Stimulated activated CD8-positive, alpha-beta memory T cell treated with anti-CD3 and anti-CD28 coated beads, Interleukin-2, amount 100 ng/mL, for 1 hour (primary cell): ENCODE data around the gene TPM1.

Source experiments
- DNase-seq, 2 donors: peaks; one replicate each; pipeline ENCODE4 v3.0.0-alpha.2; 2020; ENCODE audit warnings: low read depth in 2 of 2

TPM1 gene

GRCh38 chr15:63041402-63041973, 1.1 kb upstream of the TPM1 start:
- no peak for DNase-seq

DNA sequence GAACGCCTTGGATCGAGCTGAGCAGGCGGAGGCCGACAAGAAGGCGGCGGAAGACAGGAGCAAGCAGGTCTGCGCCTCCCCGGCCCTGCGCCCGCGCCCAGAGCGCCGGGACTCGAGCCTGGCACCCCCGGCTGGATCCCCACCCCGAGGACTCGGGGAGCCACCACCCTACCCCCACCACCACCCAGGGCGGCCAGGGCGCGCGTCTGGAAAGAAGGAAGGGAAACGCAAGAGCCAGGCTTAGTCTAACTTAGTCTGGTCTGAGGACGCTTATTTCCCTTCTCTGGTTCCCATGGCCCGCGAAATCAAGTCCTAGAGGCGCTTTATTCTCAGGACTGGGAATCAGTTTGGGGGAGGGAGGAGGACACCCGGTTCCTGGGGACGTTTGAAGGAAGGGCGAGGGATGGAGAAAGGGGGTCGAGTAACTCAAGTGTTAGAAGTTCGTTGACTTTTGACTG, 359 bp downstream of the TPM1 start:
- no peak for DNase-seq

GRCh38 chr15:63043335-63044076, 959 bp downstream of the TPM1 start:
- no peak for DNase-seq

GRCh38 chr15:63044077-63044644, 1.6 kb downstream of the TPM1 start:
- DNase-seq: no peak

GRCh38 chr15:63044645-63045464, 2.3 kb downstream of the TPM1 start:
- no peak for DNase-seq

DNA sequence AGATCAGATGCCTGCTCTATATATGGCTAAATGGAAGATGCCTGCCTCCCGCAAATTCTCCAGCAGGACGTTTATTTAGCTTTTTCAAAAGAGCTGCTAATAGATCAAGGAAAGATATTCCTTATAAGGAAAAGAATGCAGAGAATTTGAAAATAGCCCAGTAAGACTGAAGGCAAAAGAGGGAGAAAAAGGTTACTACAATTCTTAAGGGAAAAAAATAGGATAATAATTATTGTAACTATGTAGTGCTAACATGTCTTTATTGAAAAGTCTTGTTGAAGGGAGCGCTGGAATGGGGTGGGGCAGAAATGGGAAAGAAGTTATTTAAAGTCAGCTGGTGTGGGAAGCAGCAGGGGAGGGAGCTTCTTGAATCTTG, 2.9 kb downstream of the TPM1 start:
- no peak for DNase-seq

DNA sequence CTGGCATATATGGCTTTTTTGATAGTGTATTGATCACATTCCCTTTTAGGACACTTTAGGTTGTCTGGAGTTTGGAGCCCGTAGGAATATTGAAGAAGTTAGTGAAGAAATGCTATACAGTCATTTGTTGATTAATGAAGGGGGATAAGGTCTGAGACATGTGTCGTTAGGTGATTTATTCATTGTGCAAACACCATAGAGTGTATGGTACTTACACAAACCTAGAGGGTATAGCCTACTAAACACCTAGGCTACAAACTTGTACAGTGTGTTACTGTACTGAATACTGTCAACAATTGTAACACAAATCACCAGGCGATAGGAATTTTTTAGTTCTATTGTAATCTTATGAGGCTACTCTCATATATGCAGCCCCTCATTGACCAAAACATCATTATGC, 3.3 kb downstream of the TPM1 start:
- DNase-seq: no peak

DNA sequence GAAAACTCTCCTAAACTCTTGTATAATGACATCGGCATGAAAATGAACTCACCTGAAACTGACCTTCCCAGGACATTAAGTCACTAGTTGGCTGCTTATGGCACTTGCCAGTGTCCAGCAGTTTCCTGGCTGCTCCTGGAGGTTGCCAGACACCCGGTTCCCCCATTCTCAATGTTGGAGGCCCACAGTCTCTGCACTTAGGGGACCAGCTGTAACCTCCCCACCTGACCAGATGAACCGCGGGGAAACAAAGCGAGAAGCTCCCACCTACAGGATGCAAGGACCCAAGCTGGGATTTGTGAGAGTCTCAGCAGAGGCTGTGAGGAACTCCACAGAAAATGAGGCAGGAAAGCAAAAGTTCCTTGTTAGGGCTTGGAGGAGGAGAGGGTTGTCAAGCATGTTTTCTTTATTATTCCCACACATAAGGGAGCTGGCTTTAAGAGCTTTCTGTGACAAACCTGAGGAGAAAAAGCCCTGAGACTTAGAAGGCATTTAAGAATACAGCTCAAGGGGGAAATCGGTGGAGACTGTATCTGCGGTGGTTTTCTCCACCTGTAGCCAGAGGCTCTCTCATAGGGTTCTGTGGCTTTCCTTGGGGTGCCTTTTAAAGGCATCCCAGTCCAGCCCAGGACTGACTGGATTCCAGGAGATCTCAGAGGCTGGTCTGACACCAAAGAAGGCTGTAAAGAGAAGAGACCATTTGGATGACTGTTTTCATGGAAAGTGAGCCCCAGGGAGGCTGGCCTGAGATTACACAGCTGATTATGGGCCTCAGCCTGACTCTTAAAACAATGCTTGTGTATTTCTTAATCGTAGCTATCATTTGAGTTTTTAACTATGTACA, 4.6 kb downstream of the TPM1 start:
- no peak for DNase-seq

- no peak for DNase-seq
These were observed 5.2 kb downstream of the TPM1 start for GRCh38 chr15:63047792-63048114.

DNA sequence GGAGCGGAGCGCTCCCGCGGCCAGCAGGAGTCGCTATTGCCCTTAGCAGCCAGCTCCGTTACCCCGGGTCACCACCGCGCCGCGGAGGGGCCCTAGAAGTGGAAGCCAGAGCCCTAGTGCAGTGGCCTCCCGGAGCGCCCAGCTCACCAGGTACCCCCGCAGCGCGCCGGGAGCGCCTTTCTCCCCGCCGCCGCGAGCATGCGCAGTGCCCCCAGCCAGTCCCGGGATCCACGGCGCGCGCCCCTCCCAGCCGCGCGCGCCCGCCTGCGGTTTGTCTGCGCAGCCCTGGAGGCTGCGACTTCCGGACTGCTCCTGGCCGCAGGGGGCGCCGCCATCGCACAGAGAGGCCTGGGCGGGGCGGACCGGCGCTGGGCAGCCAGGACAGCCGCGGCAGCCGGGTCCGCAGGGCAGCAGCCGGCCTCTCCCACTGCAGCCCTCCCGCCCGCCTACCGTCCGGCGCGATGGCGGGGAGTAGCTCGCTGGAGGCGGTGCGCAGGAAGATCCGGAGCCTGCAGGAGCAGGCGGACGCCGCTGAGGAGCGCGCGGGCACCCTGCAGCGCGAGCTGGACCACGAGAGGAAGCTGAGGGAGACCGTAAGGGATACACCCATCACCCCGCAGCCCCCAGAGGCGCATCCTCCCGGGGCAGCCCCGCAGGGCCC, 5.7 kb downstream of the TPM1 start:
- DNase-seq: peak; percentile 69 to 72

DNA sequence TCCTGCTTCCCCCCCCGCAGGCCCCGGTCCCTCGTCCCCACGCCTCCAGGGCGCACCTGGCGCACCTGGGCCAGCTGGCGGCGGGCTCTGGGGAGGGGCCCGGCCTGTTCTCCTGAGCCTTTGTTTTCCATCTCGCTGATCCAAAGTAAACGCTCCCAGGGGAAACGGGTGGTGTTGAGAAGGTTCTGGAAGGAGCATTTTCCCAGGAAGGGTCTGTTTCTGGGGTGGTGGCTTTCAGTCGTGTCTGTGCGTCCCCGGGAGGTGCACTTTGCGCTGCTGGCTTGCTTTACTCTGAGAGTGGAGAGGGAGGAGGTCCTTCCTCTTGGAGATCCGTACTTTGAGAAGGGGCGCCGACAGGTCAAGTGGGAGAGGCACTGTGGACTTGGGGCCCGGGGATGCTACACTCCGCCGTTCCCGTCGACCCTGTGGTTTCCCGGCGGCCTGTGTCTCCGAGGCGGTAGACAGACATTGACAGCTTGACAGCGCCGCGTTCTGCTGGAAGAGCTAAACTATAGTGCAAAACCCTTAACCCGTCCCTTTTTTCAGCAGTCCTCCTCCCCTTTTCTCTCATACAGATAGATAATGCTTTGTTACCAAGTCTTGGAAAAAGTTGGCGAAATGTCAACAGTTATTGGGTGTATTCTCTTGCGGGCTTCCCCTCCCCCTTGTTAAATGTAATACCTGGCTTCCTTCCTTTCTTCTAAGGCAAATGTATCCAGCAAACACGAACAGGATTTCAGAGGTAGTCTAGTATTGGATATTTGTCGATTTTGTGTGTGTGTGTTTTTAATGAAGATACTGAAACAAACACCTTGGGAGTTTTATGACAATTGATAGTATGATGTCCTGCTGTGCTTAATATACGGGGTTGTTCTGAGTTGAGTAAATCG, 6.5 kb downstream of the TPM1 start:
- no peak for DNase-seq

GRCh38 chr15:63049783-63050371, 7.3 kb downstream of the TPM1 start:
- DNase-seq: no peak

DNA sequence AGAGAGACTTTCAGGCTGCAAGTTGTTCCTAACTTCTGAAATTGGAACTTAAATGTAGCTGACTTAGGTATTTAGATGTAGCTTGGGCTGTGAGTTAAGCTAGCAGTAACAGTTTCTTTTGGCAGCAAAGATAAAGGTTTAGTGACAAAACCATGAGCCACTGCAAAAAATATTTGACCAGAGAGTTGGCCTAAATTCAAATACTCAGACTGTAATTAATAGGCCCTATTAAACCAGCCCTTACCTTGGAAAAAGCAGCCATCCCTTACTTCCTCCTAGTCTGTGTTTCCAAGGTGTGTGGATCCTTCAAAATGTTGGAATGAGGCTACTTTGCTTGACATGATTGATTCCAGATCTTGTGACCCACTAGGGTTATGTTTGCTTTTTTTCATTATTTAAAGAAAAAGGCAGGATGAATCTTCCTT, 8.2 kb downstream of the TPM1 start:
- no peak for DNase-seq

- DNase-seq: no peak
These were observed 8.9 kb downstream of the TPM1 start for GRCh38 chr15:63051156-63052066.

DNA sequence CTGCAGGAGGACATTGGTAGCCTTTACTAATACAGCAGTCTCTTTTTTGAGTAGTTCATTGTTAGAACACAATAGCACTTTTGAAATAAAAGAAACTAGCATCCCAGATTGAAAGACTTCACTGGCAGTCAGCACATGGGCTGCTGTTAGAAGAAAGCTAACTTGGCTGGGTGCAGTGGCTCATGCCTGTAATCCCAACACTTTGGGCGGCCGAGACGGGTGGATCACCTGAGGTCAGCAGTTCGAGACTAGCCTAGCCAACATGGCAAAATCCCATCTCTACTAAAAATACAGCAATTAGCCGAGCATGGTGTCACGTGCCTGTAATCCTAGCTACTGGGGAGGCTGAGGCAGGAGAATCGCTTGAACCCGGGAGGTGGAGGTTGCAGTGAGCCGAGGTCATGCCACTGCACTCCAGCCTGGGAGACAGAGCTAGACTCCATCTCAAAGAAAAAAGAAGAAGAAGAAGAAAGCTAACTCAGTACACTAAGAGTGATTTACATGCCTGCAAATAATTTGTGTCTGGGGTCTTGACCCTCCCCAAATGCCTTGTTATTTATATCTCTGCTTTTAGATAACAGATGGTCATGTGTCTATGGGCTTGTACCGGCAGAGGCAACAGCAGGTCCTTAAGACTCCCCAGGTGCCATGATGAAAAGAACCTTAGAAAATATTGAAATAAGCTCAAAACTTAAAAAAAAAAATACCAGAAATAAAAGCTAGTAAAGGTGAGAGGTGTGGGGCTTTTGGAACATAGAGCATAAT, 9.7 kb downstream of the TPM1 start:
- no peak for DNase-seq

DNA sequence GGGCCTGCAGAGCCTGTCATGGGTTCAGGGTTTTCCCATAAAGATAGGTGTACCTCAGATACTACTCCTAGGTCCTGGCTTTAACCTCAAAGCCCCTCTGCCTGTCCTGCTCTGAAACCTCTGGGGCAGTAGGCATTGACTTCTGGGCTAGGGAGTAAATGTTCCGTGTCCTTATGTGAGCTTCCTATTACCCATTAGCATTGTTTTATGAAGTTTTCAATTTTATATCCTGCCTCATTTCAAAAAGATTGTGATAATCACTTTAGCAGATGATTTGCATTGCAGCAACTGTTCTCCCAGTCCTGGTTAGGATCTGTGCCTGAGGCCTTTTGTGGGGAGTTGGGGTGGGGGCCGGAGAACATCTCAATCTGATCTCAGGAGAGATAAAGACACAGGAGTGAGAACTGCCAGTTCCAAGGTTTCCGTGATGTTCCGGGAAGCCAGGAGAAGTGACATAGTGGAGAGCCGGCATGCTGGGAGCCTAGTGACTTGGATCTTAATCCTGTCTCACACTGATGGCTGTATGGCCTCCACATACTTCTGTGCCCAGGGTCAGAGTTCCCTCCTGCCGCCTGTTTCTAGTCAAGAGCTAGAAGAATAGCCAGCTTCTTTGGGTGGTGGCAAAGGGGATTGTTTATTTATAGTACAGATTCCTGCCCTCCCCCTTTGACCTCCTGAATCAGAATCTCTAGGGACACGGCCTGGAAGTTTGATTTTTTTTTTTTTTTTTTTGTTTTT, 10.6 kb downstream of the TPM1 start:
- no peak for DNase-seq

DNA sequence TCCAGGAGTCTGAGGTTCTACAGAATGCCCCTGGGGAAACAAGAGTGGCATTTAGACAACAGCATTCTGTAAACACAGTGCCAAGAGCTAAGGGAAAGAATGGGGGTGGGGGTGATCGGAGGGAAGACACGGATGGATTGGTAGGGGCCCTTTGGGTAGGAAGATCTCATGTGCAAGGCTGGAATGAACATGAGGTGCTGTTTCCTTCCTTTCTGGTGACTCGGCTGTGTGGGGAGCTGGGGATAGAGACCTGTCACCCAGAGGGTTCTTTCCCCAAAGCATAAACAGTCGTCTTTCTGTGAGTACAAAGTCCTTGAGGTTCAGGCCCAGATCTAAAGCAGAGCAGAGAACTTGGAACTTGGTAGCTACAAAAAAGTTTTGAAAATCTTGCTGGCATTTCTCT, 11.7 kb downstream of the TPM1 start:
- DNase-seq: no peak
